Measurements from ENCODE around the gene MTA3.

The MTA3 gene

GRCh38 chr2:42742740-42743658 lies 174.6 kb downstream of the MTA3 start:
- DNase-seq: no peak

GRCh38 chr2:42743659-42743990 lies 175.2 kb downstream of the MTA3 start:
- no peak for DNase-seq

GRCh38 chr2:42744545-42745082 lies 176.2 kb downstream of the MTA3 start:
- DNase-seq: no peak

DNA sequence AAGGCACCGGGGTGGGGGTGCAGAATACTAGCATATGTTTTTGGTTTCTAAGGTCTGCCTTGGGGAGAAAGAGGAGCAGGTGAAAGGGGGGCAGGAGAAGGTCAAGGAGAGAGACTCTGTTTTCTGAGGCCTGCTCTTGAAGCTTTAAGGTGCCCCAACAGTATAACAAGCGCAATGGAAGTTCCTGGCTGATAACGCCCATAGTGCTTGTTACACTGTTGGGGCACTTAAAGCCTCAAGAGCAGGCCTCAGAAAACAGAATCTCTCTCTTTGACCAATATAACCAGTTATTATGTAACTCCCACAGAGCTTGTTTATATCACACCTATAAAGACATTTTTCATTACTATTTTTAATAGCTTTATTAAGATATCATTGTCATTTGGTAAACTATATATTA lies 179.0 kb downstream of the MTA3 start:
- DNase-seq: no peak

DNA sequence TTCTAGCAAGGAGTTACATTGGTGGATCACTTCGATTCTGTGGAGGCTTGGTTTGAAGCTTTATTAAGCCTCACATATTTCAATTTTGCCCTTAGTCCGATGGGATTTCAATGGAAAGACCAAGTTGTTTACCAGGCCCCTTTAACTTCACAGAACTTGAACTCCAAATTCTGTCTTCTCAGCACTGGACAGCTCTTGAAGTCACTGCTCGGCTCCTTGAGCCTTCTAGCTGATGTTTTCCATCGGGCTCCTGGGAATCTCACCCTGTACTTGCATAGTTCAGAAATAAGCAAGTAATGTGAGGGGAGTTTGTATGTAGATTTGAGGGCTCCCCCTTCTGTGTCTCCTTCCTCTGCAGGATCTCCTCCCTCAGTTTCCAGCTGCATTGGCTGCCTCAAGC lies 180.4 kb downstream of the MTA3 start:
- no peak for DNase-seq

DNA sequence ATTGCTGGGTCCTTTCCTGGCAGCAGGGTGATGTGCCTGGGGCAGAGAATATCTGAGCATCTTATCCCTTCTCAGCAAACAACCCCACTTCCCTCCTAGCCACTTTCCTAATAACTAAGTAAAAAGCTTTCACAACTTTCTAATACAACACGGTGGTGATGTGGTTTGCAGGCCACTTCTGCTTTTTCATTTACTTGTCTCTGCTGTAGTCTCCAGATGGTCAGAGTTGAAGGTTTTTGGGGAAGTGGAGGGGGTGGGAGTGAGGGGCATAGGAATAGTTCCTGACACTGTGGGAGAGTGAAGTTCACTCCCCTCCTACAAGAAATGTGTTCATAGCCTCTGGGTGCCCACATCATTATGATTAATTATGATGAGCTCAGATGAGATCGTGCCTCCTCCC lies 183.9 kb downstream of the MTA3 start:
- no peak for DNase-seq

GRCh38 chr2:42752816-42753813 lies 184.7 kb downstream of the MTA3 start:
- DNase-seq: no peak

DNA sequence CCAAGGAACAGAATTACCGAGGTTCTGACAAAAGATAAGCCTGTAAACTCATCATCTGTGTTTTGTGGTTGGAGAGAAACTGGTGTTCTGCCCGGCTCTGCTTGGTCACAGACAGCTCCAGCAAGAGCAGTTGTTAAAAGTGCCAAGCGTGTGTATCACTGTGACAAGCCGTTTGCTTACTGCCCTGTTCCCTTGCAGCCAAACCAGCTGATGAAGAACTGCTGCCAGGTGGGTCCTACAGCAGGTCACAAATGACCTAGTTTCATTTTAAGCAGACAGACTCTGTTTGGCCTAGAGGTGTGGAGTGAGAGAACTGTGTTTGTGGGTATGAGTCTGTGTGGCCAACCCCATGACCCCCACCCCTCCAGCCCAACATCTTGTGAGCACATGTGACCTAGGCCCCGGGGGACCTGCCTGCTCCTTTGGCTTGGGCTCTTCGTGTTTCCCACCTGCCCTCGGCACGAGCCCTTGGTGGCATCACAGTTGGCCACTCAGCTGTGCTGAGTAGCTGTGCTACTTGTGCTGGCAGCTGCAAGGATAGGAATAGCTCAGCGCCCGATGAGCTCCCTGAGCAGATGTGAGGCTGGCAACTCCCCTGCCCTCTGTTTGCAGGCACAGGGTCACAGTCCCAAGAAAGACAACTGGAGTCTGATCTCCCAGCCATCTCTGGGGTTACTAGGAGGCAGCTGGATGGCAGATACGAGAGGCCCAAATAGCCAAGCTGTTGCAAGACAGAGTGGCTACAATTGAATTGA lies 185.8 kb downstream of the MTA3 start:
- no peak for DNase-seq

DNA sequence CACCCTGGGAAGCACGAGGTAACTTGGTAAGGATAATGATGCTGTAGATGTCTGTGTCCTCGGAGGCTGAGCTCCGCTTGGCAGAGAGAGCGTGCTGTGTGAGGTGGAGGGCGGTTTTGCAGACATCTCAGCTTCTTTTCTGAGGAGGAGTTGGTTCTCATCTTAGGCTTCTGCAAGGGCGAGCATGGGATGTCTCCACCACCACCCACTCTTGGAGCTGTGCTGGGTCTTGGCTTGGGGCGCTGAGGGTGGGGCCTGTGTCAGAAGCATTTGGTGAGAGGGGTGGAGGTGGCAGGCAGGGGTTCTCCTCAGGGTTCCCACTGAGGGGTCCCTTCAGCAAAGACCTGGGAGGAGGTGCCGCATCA lies 186.3 kb downstream of the MTA3 start:
- no peak for DNase-seq

- DNase-seq: no peak
These were observed 186.9 kb downstream of the MTA3 start for GRCh38 chr2:42755191-42755880.

- DNase-seq: no peak
These were observed 187.8 kb downstream of the MTA3 start for GRCh38 chr2:42756150-42756775.

DNA sequence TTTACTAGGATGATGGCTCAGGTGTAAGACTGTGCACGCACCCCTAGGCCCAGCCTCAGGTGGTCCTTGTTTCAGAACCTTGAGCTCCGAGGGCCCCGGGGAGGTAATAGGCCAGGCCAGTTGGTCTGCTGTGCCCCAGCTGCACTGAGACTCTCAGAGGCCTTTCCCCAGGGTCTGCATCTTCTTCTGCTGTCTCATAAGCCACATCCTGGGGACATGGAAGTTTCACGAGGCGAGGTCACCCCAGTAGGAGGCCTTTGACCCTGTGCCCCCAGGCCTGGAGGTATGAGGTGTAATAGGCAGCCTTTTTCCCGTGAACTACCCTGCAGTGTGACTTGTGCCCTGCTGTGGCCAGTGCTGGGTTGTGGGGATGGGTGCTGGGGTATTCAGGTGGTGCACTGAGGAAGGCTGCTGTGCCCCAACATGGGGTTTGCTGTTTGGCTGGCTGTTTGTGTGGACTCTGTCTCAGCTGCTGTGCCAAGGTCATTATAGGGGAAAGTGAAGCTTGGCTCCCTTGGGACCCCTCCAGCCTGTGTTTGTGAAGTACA lies 188.6 kb downstream of the MTA3 start:
- DNase-seq: no peak

DNA sequence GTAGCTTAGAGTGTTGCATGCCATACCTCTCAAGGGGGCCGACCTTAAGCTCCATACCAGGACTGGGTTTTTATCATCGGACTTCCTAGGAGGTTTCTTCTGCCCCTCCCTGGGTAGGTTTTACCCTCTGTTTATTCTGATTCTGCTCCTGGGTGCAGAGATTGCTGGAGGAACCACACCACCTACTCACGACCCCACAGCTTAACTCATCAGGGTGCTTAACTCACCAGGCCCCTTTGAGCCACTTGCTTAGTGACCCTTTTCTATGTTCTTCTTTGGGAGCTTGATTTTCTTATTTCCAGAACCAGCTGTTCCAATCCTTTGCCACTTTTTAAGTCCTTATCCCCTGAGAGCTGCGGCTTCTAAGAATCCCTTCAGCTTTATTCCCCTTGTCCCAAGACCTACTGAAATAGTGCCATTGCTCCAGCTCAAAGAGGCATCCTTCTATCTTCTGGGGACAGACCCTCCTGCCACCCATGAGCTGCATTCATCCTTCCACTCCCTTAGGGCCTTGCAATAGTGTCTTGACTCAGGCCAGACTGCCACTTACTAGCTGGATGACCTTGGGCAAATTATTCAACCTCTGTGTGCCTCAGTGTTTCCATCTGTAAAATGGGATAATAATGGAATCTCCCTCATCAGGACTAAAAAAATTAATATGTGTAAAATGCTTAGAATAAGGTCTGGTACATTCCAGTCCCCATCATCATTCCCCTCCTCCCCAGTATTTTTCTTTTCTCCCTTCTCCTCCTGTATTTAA lies 189.7 kb downstream of the MTA3 start:
- DNase-seq: no peak

DNA sequence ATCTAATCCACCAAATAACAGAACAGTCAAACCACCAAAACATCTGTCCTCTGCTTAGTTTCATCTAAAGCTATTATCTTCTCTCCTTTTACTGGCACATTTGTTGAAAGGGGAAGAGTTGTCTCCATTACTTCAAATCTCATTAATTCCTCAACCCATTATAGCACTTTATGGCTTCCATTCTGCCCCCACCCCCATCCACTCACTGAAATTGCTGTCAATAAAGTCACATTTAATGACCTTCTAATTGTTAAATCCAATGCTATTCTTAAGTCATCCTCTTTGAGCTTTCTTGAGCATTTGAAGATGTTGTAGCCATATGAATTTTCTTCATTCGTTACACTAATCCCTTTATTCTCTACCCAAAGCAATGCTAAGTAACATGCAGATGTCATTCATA lies 190.3 kb downstream of the MTA3 start:
- no peak for DNase-seq

DNA sequence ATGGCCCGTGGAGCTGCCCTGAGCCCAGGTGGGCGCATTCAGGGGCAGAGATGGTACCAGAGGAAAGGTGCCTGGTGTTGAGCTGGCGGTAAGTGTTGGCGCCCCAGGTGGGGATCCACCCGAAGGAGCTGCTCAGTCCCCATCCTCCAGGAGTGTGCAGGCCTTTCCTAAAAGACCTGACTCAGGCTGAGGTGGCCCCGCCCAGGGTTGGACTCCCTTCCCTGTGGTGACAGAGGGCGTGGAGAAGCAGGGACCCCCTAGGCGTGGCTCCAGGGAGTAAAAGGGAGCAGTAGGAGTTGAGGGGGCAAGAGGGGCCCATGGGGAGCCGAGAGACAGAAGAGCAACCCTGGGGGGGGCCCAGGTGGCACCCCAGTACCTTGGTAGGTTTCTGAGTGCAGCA lies 193.1 kb downstream of the MTA3 start:
- no peak for DNase-seq

- no peak for DNase-seq
These were observed 193.7 kb downstream of the MTA3 start for GRCh38 chr2:42762155-42762554.

- DNase-seq: no peak
These were observed 194.7 kb downstream of the MTA3 start for GRCh38 chr2:42762823-42763804.

DNA sequence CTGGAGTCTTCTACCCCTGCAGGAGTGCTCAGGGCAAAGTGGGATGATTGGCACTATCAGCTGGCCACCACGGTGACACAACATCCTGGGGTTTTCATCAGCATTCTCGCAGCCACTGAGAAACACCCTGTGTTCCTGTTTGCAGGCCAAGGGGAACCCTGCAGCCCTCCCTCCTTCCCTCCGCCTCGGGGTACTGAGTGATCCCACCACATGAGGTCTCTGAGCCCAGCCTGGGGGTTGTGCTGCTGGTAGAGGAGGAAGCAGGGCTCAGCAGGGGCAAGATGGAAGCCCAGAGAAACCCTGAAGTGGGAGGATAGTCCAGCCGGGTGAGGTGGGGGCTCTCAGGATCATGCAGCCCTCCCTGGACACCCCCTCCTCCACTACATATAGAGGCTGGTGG lies 195.7 kb downstream of the MTA3 start, which contains the start of gene OXER1:
OXER1 (minus strand) TSS at position 40 of the 400 bp plus-strand sequence. CDS start 73 bp downstream, outside the sequence.
- no peak for DNase-seq

GRCh38 chr2:42764901-42765300 lies 196.5 kb downstream of the MTA3 start:
- no peak for DNase-seq

Measured in central memory CD4-positive, alpha-beta T cell (primary cell).